Gastroesophageal sphincter (tissue), 4 donors: ENCODE measurements around the gene ZNF318. TPM values are rescaled to one million over a fixed set of nuclear protein-coding genes. Genes with fewer than 3 reads are reported as not detected.
"Not testable (repeated sequence)": the region's sequence is repeated elsewhere in the genome, so short reads cannot be mapped to it uniquely, and the experiment has no call there.

ENCODE experiments used
- ATAC-seq: fragments of 150-250 bp; one replicate; pipeline ENCODE4 v1.9.1; 2016; ENCODE audit warnings: mild to moderate bottlenecking, moderate library complexity
- H3K27ac ChIP-seq, 4 donors: fragments of 200-600 bp; sonication (generic) in 3 of 4; 1 replicate in 3 of 4; 2 replicates in 1 of 4; pipeline ENCODE4 v1.5.1; 2016 to 2019
- H3K27me3 ChIP-seq: fragments of 200-600 bp; sonication (generic); one replicate; pipeline ENCODE4 v1.5.1; 2019
- H3K36me3 ChIP-seq, 2 donors: fragments of 200-600 bp; sonication (generic); one replicate each; pipeline ENCODE4 v1.5.1; 2019; ENCODE audit warnings: control low read depth in 1 of 2
- H3K4me1 ChIP-seq, 3 donors: fragments of 200-600 bp; sonication (generic); 1 replicate in 2 of 3; 2 replicates in 1 of 3; pipeline ENCODE4 v1.5.1; 2016 to 2019; ENCODE audit warnings: control low read depth in 2 of 3
- H3K4me3 ChIP-seq, 2 donors: fragments of 200-600 bp; sonication (generic); one replicate each; pipeline ENCODE4 v1.5.1; 2019; ENCODE audit warnings: mild to moderate bottlenecking in 1 of 2, moderate library complexity in 1 of 2
- H3K9me3 ChIP-seq, 3 donors: fragments of 200-600 bp; sonication (generic); one replicate each; pipeline ENCODE4 v1.5.1; 2017 to 2019; ENCODE audit warnings: control low read depth in 2 of 3
- CTCF ChIP-seq, 4 experiments: fragments of 200-600 bp in 2 of 4; fragments of 450-650 bp in 2 of 4; sonication (generic) in 1 of 4; IDR thresholded peaks; one replicate each; pipeline ENCODE4 v1.5.1; 2017 to 2019; ENCODE audit warnings: antibody characterized with exemption in 4 of 4, mild to moderate bottlenecking in 2 of 4, moderate library complexity in 2 of 4
- EP300 ChIP-seq: sonication (generic); formaldehyde crosslinking; IDR thresholded peaks from one replicate; pipeline ENCODE4 v1.6.1; 2017; ENCODE audit warnings: antibody characterized with exemption, mild to moderate bottlenecking
- POLR2A ChIP-seq, 2 donors: fragments of 450-650 bp; IDR thresholded peaks; one replicate each; pipeline ENCODE4 v1.6.1; 2017; ENCODE audit warnings: antibody characterized with exemption in 2 of 2, mild to moderate bottlenecking in 2 of 2, moderate library complexity in 1 of 2
- POLR2AphosphoS5 ChIP-seq: sonication (generic); formaldehyde crosslinking; IDR thresholded peaks from one replicate; pipeline ENCODE4 v1.6.1; 2017; ENCODE audit warnings: antibody characterized with exemption
- WGBS, 2 donors: methylation state at CpG; one replicate each; pipeline ENCODE4 v1.1.5; 2018; ENCODE audit warnings: low coverage in 1 of 2; 5-methylcytosine and 5-hydroxymethylcytosine counted together
- total RNA-seq, 4 donors: library from RNA; depleted of rRNA; stranded (reverse); fragments of >200 nt; gene quantifications; one replicate each; pipeline ENCODE4 v1.1.0, GENCODE V29; 2016

Gene ZNF318
- total RNA-seq, 4 donors from 2014 or later, result 11.7 to 22.1 (median 18.4) TPM

GRCh38 chr6:43355862-43356590, 13.4 kb downstream of the ZNF318 start:
- H3K36me3 ChIP-seq, result peaks cover 6 to 92% of the 10 kb centered on the region in 2 donors
- ATAC-seq, result no peak
- no peaks in the 10 kb centered on the region for H3K4me1 ChIP-seq
- no peak overlapping the region for H3K27ac ChIP-seq
- no peaks in the 10 kb centered on the region for H3K27me3 ChIP-seq
- TF ChIP-seq CTCF (IDR thresholded peaks at IDR 0.05) (no peak), EP300 (no peak), POLR2A (IDR thresholded peaks at IDR 0.05) (no peak), POLR2AphosphoS5 (no peak)
- H3K9me3 ChIP-seq, result no peaks in the 10 kb centered on the region
- 56 to 70% methylated on average over 1 of the region's 2 CpGs for WGBS, 2 donors
- H3K4me3 ChIP-seq, result no peak overlapping the region

GRCh38 chr6:43351951-43352350, 17.5 kb downstream of the ZNF318 start:
- not testable (repeated sequence) for H3K4me1 ChIP-seq, H3K9me3 ChIP-seq, ATAC-seq, H3K27ac ChIP-seq, H3K27me3 ChIP-seq, H3K4me3 ChIP-seq
- 86 to 89% methylated on average over 4 of the region's 5 CpGs for WGBS, 2 donors
- peaks cover 15 to 92% of the 10 kb centered on the region in 2 donors for H3K36me3 ChIP-seq

- ATAC-seq, result no peak
These were observed 22.0 kb downstream of the ZNF318 start for GRCh38 chr6:43347444-43347843.

GRCh38 chr6:43347021-43347420, 22.4 kb downstream of the ZNF318 start:
- WGBS, 2 donors, result 67 to 88% methylated on average over 2 to 3 of the region's 3 CpGs
- Histone ChIP-seq H3K27ac (no peak overlapping the region), H3K27me3 (no peaks in the 10 kb centered on the region), H3K9me3 (no peaks in the 10 kb centered on the region), H3K4me3 (no peak overlapping the region), H3K4me1 (no peaks in the 10 kb centered on the region), H3K36me3 (peaks cover 9 to 98% of the 10 kb centered on the region in 2 donors)
- no peak for TF ChIP-seq CTCF (IDR thresholded peaks at IDR 0.05)
- TF ChIP-seq POLR2AphosphoS5, result no peak
- TF ChIP-seq EP300, result no peak
- no peak for ATAC-seq

More at GRCh38 chr6:43347444-43347843, 22.0 kb downstream of the ZNF318 start:
- Histone ChIP-seq H3K9me3 (no peaks in the 10 kb centered on the region), H3K4me1 (no peaks in the 10 kb centered on the region), H3K27ac (no peak overlapping the region), H3K36me3 (peaks cover 9 to 98% of the 10 kb centered on the region in 2 donors), H3K27me3 (no peaks in the 10 kb centered on the region), H3K4me3 (no peak overlapping the region)
- TF ChIP-seq POLR2A (IDR thresholded peaks at IDR 0.05), result no peak
- TF ChIP-seq POLR2AphosphoS5, result no peak
- TF ChIP-seq EP300, result no peak
- TF ChIP-seq CTCF (IDR thresholded peaks at IDR 0.05), result no peak
- 65 to 86% methylated on average over 3 of the region's 3 CpGs for WGBS, 2 donors

DNA sequence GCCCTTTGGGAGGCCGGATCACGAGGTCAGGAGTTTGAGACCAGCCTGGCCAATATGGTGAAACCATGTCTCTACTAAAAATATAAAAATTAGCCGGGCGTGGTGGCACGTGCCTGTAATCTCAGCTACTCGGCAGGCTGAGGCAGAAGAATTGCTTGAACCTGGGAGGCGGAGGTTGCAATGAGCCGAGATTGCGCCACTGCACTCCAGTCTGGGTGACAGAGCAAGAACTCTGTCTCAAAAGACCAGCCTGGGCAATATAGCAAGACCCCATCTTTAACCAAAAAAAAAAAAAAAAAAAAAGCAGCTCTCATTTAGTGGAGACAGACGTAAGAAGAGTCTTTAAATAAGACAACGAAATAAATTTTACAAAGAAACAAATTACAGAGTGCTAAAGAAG, 23.2 kb downstream of the ZNF318 start:
- peaks cover 9 to 98% of the 10 kb centered on the region in 2 donors for H3K36me3 ChIP-seq
- ATAC-seq, H3K27me3 ChIP-seq, H3K4me3 ChIP-seq, H3K4me1 ChIP-seq, H3K27ac ChIP-seq, H3K9me3 ChIP-seq: not testable (repeated sequence)
- WGBS, 2 donors, result 99% methylated on average over 9 of the region's 11 CpGs; no CpG with 5 or more reads in 1 of the 2 donors

- TF ChIP-seq POLR2AphosphoS5, result no peak
- TF ChIP-seq POLR2A (IDR thresholded peaks at IDR 0.05), result no peak
- TF ChIP-seq EP300, result no peak
- no peak for TF ChIP-seq CTCF (IDR thresholded peaks at IDR 0.05)
- Histone ChIP-seq H3K27ac (no peak overlapping the region), H3K36me3 (peaks cover 0 to 80% of the 10 kb centered on the region in 2 donors), H3K9me3 (no peaks in the 10 kb centered on the region), H3K27me3 (no peaks in the 10 kb centered on the region), H3K4me3 (no peak overlapping the region), H3K4me1 (no peaks in the 10 kb centered on the region)
- WGBS, 2 donors, result 100% methylated on average over 1 of the region's 4 CpGs; no CpG with 5 or more reads in 1 of the 2 donors
- ATAC-seq, result no peak
These were observed 30.3 kb downstream of the ZNF318 start for GRCh38 chr6:43339168-43339567.
